Calu3 (cell line): ENCODE results near the gene ALKBH2. TPM values are rescaled to one million over a fixed set of nuclear protein-coding genes. Genes with fewer than 3 reads are reported as not detected.

Experiments
- BruUV-seq: library from RNA; stranded (reverse); fragments of 400-500 nt; replicated peaks from 2 replicates; lab custom pipeline; 2021; lab: Mats Ljungman, UMichigan
- CTCF ChIA-PET: fragments of 300-600 bp; sonication (Branson Sonifier 250); formaldehyde crosslinking; loops from one replicate; lab custom pipeline; 2022; ENCODE audit warnings: antibody characterized with exemption; lab: Charles Lee
- DNase-seq: peaks from one replicate; pipeline ENCODE4 v3.0.0; 2022
- H3K27ac Mint-ChIP-seq: one replicate; pipeline ENCODE4 v1.8.0; 2022; ENCODE audit warnings: mixed read lengths; ENCODE audit not compliant: unreplicated experiment
- H3K27me3 Mint-ChIP-seq: one replicate; pipeline ENCODE4 v1.8.0; 2022; ENCODE audit warnings: mixed read lengths; ENCODE audit not compliant: unreplicated experiment
- H3K36me3 Mint-ChIP-seq: one replicate; pipeline ENCODE4 v1.8.0; 2022; ENCODE audit warnings: mild to moderate bottlenecking, moderate library complexity, mixed read lengths; ENCODE audit not compliant: insufficient read depth, unreplicated experiment
- H3K4me1 Mint-ChIP-seq: one replicate; pipeline ENCODE4 v1.8.0; 2022; ENCODE audit warnings: mild to moderate bottlenecking, low read depth, mixed read lengths; ENCODE audit not compliant: unreplicated experiment
- H3K4me3 Mint-ChIP-seq: one replicate; pipeline ENCODE4 v1.8.0; 2022; ENCODE audit warnings: mild to moderate bottlenecking, low read depth, moderate library complexity, mixed read lengths; ENCODE audit not compliant: unreplicated experiment
- H3K9me3 Mint-ChIP-seq: one replicate; pipeline ENCODE4 v1.8.0; 2022; ENCODE audit warnings: low read depth, mixed read lengths; ENCODE audit not compliant: unreplicated experiment
- intact Hi-C: fragments of 100-400 bp; cut with micrococcal nuclease; formaldehyde crosslinking; loops from one replicate; pipeline ENCODE4 v1.10.0; 2022; ENCODE audit not compliant: unreplicated experiment
- total RNA-seq: library from RNA; stranded (reverse); gene quantifications from 2 replicates; pipeline ENCODE4 v1.2.3, GENCODE V29; 2022
- TF ChIP-seq, protein P1 (sequence below): fragments of 200-600 bp; IDR thresholded peaks from one replicate; pipeline ENCODE4 v1.8.0; 2022; ENCODE audit warnings: antibody characterized with exemption; ENCODE audit not compliant: unreplicated experiment

Gene ALKBH2
- total RNA-seq, 1 experiment from 2014 or later, result 43.1 TPM

GRCh38 chr12:109069307-109070271 lies 23.7 kb downstream of the ALKBH2 start:
- Mint-ChIP-seq H3K9me3 (no peaks in the 10 kb centered on the region), H3K36me3 (peaks cover 5% of the 10 kb centered on the region), H3K27ac (no peak overlapping the region), H3K27me3 (no peaks in the 10 kb centered on the region), H3K4me1 (no peaks in the 10 kb centered on the region), H3K4me3 (no peak overlapping the region)
- no TSS peak for BruUV-seq
- DNase-seq, result no peak
- TF ChIP-seq, protein P1, sequence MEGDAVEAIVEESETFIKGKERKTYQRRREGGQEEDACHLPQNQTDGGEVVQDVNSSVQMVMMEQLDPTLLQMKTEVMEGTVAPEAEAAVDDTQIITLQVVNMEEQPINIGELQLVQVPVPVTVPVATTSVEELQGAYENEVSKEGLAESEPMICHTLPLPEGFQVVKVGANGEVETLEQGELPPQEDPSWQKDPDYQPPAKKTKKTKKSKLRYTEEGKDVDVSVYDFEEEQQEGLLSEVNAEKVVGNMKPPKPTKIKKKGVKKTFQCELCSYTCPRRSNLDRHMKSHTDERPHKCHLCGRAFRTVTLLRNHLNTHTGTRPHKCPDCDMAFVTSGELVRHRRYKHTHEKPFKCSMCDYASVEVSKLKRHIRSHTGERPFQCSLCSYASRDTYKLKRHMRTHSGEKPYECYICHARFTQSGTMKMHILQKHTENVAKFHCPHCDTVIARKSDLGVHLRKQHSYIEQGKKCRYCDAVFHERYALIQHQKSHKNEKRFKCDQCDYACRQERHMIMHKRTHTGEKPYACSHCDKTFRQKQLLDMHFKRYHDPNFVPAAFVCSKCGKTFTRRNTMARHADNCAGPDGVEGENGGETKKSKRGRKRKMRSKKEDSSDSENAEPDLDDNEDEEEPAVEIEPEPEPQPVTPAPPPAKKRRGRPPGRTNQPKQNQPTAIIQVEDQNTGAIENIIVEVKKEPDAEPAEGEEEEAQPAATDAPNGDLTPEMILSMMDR, result no peak
- CTCF ChIA-PET, result no interaction called here
- intact Hi-C loops, result no loop called here

- no peak overlapping the region for H3K27ac Mint-ChIP-seq
- intact Hi-C loops, result no loop called here
Observed at GRCh38 chr12:109065853-109066193, 27.4 kb downstream of the ALKBH2 start.

GRCh38 chr12:109065154-109065852 lies 28.0 kb downstream of the ALKBH2 start:
- Mint-ChIP-seq H3K27me3 (no peaks in the 10 kb centered on the region), H3K9me3 (no peaks in the 10 kb centered on the region), H3K4me3 (no peak overlapping the region), H3K27ac (no peak overlapping the region), H3K4me1 (no peaks in the 10 kb centered on the region), H3K36me3 (no peaks in the 10 kb centered on the region)
- TF ChIP-seq, protein P1, result no peak
- no TSS peak for BruUV-seq
- CTCF ChIA-PET, result no interaction called here
- no peak for DNase-seq
- intact Hi-C loops, result no loop called here

More at GRCh38 chr12:109065853-109066193, 27.4 kb downstream of the ALKBH2 start:
- CTCF ChIA-PET, result no interaction called here
- Mint-ChIP-seq H3K4me3 (no peak overlapping the region), H3K36me3 (no peaks in the 10 kb centered on the region), H3K9me3 (no peaks in the 10 kb centered on the region), H3K27me3 (no peaks in the 10 kb centered on the region), H3K4me1 (no peaks in the 10 kb centered on the region)
- TF ChIP-seq, protein P1, result no peak
- BruUV-seq, result no TSS peak
- no peak for DNase-seq

DNA sequence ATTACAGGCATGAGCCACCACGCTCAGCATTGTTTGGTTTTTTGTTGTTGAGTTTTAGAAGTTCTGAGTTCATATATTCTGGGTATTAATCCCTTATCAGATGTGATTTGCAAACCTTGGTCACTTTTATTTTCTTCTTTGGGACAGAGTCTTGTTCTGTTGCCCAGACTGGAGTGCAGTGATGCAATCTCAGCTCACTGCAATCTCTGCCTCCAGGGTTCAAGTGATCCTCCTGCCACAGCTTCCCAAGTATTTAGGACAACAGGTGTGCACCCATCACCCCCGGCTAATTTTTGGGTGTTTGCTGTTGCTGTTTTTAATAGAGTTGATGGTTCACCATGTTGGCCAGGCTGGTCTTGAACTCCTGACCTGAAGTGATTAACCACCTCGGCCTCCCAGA lies 29.1 kb downstream of the ALKBH2 start:
- CTCF ChIA-PET, result interaction anchor here (0.6 kb wide), 1 partner anchor 91 kb away, joined by 5 read pairs; no protein-coding TSS in a partner anchor
- Mint-ChIP-seq H3K9me3 (no peaks in the 10 kb centered on the region), H3K27ac (no peak overlapping the region), H3K4me1 (no peaks in the 10 kb centered on the region), H3K4me3 (no peak overlapping the region), H3K36me3 (no peaks in the 10 kb centered on the region), H3K27me3 (no peaks in the 10 kb centered on the region)
- TF ChIP-seq, protein P1, result no peak
- intact Hi-C loops, result no loop called here
- no peak for DNase-seq
- no TSS peak for BruUV-seq
